Activated B cell treated with CpG ODN at 0.5 μM for 24 hours (primary cell): Measurements from ENCODE around the gene TMEM181. TPM values are rescaled to one million over a fixed set of nuclear protein-coding genes. Genes with fewer than 3 reads are reported as not detected.
"Not testable (repeated sequence)": the region's sequence is repeated elsewhere in the genome, so short reads cannot be mapped to it uniquely, and the experiment has no call there.

Experiments used
- ATAC-seq: fragments of 200-7000 bp; cut with Tn5 transposase; one replicate; pipeline ENCODE4 v1.10.0; 2021; ENCODE audit warnings: low read depth, mild to moderate bottlenecking, moderate library complexity
- CTCF ChIA-PET: fragments of 350-600 bp; sonication (Branson Sonifier 250); formaldehyde crosslinking; loops from one replicate; lab custom pipeline; 2021; ENCODE audit warnings: antibody characterized with exemption; lab: Charles Lee
- POLR2A ChIA-PET: fragments of 350-600 bp; sonication (Branson Sonifier 250); formaldehyde crosslinking; loops from one replicate; lab custom pipeline; 2021; ENCODE audit warnings: antibody characterized with exemption; lab: Charles Lee
- DNase-seq: peaks from one replicate; pipeline ENCODE4 v3.0.0; 2022
- H3K27ac Mint-ChIP-seq: one replicate; pipeline ENCODE4 v1.8.0; 2020; ENCODE audit warnings: mixed read lengths
- H3K27me3 Mint-ChIP-seq: one replicate; pipeline ENCODE4 v1.8.0; 2021; ENCODE audit warnings: mixed read lengths
- H3K36me3 Mint-ChIP-seq: one replicate; pipeline ENCODE4 v1.8.0; 2021; ENCODE audit warnings: low read depth, mixed read lengths
- H3K4me1 Mint-ChIP-seq: one replicate; pipeline ENCODE4 v1.8.0; 2021; ENCODE audit warnings: mixed read lengths
- H3K4me3 Mint-ChIP-seq: one replicate; pipeline ENCODE4 v1.8.0; 2020; ENCODE audit warnings: mild to moderate bottlenecking, mixed read lengths
- H3K9me3 Mint-ChIP-seq: one replicate; pipeline ENCODE4 v1.8.0; 2020; ENCODE audit warnings: mixed read lengths
- intact Hi-C: fragments of 100-400 bp; cut with micrococcal nuclease; formaldehyde crosslinking; loops from one replicate; pipeline ENCODE4 v1.15.1; 2024
- total RNA-seq: library from RNA; stranded (reverse); gene quantifications from 2 replicates; pipeline ENCODE4 v1.2.3, GENCODE V29; 2022
- TF ChIP-seq, protein P1 (sequence below): fragments of 200-600 bp; IDR thresholded peaks from one replicate; pipeline ENCODE4 v1.8.0; 2022; ENCODE audit warnings: antibody characterized with exemption, mild to moderate bottlenecking

The TMEM181 gene
- total RNA-seq, 1 donor from 2014 or later: 8.8 TPM

DNA sequence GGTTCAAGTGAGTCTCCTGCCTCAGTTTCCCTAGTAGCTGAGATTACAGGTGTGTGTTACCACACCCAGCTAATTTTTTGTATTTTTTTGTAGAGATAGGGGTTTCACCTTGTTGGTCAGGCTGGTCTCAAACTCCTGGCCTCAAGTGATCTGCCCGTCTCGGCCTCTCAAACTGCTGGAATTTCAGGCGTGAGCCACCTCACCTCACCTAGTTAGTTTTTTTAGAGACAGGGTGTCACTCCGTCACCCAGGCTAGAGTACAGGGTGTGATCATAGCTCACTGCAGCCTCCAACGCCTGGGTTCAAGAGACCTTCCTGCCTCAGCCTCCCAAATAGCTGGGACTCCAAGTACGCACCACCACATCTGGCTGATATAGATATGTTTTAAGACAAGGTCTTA, 112.8 kb downstream of the TMEM181 start:
- peaks cover 2% of the 10 kb centered on the region for H3K4me1 Mint-ChIP-seq
- H3K4me3 Mint-ChIP-seq: no peak overlapping the region
- H3K36me3 Mint-ChIP-seq: no peaks in the 10 kb centered on the region
- H3K27ac Mint-ChIP-seq: no peak overlapping the region
- ATAC-seq (no peak), DNase-seq (no peak)
- POLR2A ChIA-PET: interaction anchor here (0.7 kb wide), 1 partner anchor 1485 kb away, joined by 5 read pairs; no protein-coding TSS in a partner anchor
- H3K9me3 Mint-ChIP-seq: no peaks in the 10 kb centered on the region
- intact Hi-C loops: no loop called here
- CTCF ChIA-PET: no interaction called here
- TF ChIP-seq, protein P1, sequence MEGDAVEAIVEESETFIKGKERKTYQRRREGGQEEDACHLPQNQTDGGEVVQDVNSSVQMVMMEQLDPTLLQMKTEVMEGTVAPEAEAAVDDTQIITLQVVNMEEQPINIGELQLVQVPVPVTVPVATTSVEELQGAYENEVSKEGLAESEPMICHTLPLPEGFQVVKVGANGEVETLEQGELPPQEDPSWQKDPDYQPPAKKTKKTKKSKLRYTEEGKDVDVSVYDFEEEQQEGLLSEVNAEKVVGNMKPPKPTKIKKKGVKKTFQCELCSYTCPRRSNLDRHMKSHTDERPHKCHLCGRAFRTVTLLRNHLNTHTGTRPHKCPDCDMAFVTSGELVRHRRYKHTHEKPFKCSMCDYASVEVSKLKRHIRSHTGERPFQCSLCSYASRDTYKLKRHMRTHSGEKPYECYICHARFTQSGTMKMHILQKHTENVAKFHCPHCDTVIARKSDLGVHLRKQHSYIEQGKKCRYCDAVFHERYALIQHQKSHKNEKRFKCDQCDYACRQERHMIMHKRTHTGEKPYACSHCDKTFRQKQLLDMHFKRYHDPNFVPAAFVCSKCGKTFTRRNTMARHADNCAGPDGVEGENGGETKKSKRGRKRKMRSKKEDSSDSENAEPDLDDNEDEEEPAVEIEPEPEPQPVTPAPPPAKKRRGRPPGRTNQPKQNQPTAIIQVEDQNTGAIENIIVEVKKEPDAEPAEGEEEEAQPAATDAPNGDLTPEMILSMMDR: no peak
- H3K27me3 Mint-ChIP-seq: no peaks in the 10 kb centered on the region

DNA sequence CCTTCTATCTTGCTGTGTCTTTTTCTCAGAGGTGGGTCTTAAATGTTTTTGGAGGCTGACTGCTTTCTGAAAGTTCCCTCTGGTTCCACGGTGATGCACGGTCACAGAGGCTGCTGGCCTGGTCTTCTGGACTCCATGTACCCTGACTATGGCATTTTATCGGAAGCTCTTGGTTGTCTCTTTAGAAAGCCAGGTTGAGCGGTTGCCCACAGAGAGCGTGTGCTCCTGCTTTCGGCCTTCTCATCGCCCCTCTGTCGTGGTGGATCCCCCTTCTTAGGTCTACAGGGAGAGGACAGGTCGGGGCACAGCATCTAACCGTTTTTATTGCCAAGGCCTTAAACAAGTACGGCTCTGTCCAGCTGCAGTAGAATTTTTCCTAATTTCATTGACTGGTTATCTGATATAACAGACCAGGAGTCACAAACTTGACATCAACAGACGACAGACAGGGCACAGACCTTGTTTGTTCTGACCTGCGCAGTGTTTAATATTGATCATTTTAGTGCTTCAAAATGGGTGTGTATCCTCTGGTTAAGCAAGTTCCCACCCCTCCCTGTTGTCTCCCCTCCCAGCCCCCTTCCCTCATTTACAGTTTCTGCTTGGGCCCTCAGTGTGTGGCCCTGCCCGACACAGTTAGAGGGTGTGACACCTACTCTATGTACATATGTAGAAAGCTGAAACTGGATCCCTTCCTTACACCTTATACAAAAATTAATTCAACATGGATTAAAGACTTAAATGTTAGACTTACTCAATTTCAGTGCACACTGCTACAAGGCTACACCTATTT, 114.6 kb downstream of the TMEM181 start:
- intact Hi-C loops: no loop called here
- ATAC-seq (no peak), DNase-seq (no peak)
- H3K27ac Mint-ChIP-seq: no peak overlapping the region
- no peaks in the 10 kb centered on the region for H3K27me3 Mint-ChIP-seq
- H3K4me3 Mint-ChIP-seq: no peak overlapping the region
- TF ChIP-seq, protein P1: no peak
- H3K4me1 Mint-ChIP-seq: no peaks in the 10 kb centered on the region
- H3K9me3 Mint-ChIP-seq: no peaks in the 10 kb centered on the region
- H3K36me3 Mint-ChIP-seq: no peaks in the 10 kb centered on the region
- ChIA-PET CTCF (no interaction called here), POLR2A (no interaction called here)

DNA sequence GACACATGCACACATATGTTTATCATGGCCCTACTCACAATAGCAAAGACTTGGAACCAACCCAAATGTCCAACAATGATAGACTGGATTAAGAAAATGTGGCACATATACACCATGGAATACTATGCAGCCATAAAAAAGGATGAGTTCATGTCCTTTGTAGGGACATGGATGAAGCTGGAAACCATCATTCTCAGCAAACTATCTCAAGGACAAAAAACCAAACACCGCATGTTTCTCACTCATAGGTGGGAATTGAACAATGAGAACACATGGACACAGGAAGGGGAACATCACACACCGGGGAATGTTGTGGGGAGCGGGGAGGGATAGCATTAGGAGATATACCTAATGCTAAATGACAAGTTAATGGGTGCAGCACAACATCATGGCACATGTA, 117.2 kb downstream of the TMEM181 start:
- ATAC-seq, H3K36me3 Mint-ChIP-seq, H3K4me3 Mint-ChIP-seq, H3K27me3 Mint-ChIP-seq, H3K4me1 Mint-ChIP-seq, DNase-seq, H3K27ac Mint-ChIP-seq, intact Hi-C loops, H3K9me3 Mint-ChIP-seq, CTCF ChIA-PET: not testable (repeated sequence)
- POLR2A ChIA-PET: interaction anchor here (0.7 kb wide), 1 partner anchor 31 kb away, joined by 6 read pairs; no protein-coding TSS in a partner anchor

DNA sequence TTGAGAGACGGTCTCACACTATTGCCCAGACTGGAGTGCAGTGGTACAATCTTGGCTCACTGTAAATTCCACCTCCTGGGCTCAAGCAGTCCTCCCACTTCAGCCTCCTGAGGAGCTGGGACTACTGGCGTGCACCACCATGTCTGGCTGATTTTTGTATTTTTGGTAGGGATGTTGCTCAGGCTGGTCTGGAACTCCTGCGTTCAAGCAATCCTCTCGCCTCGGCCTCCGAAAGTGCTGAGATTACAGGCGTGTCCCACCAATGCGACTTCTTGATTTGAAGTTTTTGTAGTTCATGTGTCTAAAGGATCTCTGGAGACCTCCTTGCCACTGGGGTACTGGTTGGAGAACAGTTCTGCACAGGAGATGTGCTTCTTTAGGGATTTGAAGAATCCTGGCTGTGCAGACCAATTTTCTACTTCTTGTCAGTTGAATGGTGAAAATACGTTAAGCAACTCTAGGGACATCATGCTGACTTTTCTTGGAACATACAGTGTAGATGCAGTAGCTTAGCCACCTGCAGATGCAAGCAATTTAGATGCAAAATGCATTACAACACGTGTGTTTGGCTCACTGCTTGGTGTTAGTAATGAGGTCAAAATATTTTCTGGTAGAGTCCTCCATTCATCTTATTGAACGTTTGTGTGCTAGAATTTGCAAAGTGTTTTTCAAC, 118.2 kb downstream of the TMEM181 start:
- no peaks in the 10 kb centered on the region for H3K36me3 Mint-ChIP-seq
- POLR2A ChIA-PET: interaction anchor here (0.7 to 1.0 kb wide), 3 partner anchors 13 to 845 kb away, joined by 4 read pairs; no protein-coding TSS in a partner anchor
- DNase-seq (no peak), ATAC-seq (no peak)
- H3K4me1 Mint-ChIP-seq: no peaks in the 10 kb centered on the region
- H3K9me3 Mint-ChIP-seq: no peaks in the 10 kb centered on the region
- H3K27me3 Mint-ChIP-seq: no peaks in the 10 kb centered on the region
- H3K27ac Mint-ChIP-seq: no peak overlapping the region
- intact Hi-C loops: no loop called here
- H3K4me3 Mint-ChIP-seq: no peak overlapping the region
- TF ChIP-seq, protein P1: no peak
- CTCF ChIA-PET: interaction anchor here (1.5 kb wide), 1 partner anchor 465 kb away, joined by 4 read pairs; no protein-coding TSS in a partner anchor

DNA sequence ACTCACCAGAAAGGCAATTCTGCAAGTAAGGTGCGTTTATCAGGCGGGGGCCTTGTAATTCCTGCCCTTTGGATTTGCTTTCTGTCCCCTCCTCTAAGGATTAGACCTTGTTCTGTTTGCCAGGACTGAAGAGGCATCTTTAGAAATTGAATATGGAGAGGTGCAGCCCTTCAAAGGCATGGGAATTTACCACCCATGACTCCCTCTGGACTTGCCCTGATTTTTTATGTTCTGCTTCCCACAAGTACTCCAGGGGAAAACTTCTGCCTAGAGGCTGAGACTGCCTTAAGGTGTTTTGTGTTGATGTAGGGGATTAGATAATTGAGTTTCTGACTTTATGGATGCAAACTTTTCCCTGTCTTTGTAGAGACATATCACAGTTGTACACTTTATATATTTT, 120.1 kb downstream of the TMEM181 start:
- Mint-ChIP-seq H3K4me1 (no peaks in the 10 kb centered on the region), H3K4me3 (no peak overlapping the region), H3K27ac (no peak overlapping the region), H3K27me3 (no peaks in the 10 kb centered on the region), H3K9me3 (no peaks in the 10 kb centered on the region), H3K36me3 (no peaks in the 10 kb centered on the region)
- ATAC-seq: no peak
- ChIA-PET CTCF (no interaction called here), POLR2A (no interaction called here)
- no peak for DNase-seq
- TF ChIP-seq, protein P1: no peak
- intact Hi-C loops: loop anchor here (2.0 kb wide), 1 partner anchor 13 kb away; no protein-coding TSS in a partner anchor
